Measurements from ENCODE around the gene FHL2. TPM values are rescaled to one million over a fixed set of nuclear protein-coding genes. Genes with fewer than 3 reads are reported as not detected.

The FHL2 gene
- total RNA-seq, 4 donors from 2014 or later, result 93.9 to 150 (median 109) TPM

GRCh38 chr2:105445498-105445897, 46.6 kb upstream of the FHL2 start:
- ATAC-seq, result no peak
- no peaks in the 10 kb centered on the region for H3K36me3 ChIP-seq
- no peaks in the 10 kb centered on the region for H3K9me3 ChIP-seq
- H3K4me3 ChIP-seq, result no peak overlapping the region
- H3K27ac ChIP-seq, result no peak overlapping the region
- TF ChIP-seq EP300 (IDR thresholded peaks at IDR 0.05) (no peak), CTCF (IDR thresholded peaks at IDR 0.05) (no peak), POLR2AphosphoS5 (IDR thresholded peaks at IDR 0.05) (no peak), POLR2A (IDR thresholded peaks at IDR 0.05) (no peak)
- peaks cover 0 to 13% (median 0%) of the 10 kb centered on the region in 3 donors for H3K4me1 ChIP-seq
- WGBS, 2 donors (ENCODE audit: low coverage in 1 of 2), result 83 to 84% methylated on average over 5 of the region's 5 CpGs
- H3K27me3 ChIP-seq, result no peaks in the 10 kb centered on the region

GRCh38 chr2:105443617-105444598, 45.1 kb upstream of the FHL2 start:
- Histone ChIP-seq H3K36me3 (no peaks in the 10 kb centered on the region), H3K4me3 (no peak overlapping the region), H3K27me3 (no peaks in the 10 kb centered on the region), H3K4me1 (peaks cover 0 to 16% (median 0%) of the 10 kb centered on the region in 3 donors), H3K9me3 (no peaks in the 10 kb centered on the region), H3K27ac (no peak overlapping the region)
- no peak for ATAC-seq
- WGBS, 2 donors (ENCODE audit: low coverage in 1 of 2), result 50 to 52% methylated on average over 7 of the region's 10 CpGs
- TF ChIP-seq CTCF (IDR thresholded peaks at IDR 0.05), result peak in 1 of 4 experiments; percentile 48
- TF ChIP-seq EP300 (IDR thresholded peaks at IDR 0.05), result no peak
- TF ChIP-seq POLR2AphosphoS5 (IDR thresholded peaks at IDR 0.05), result peak; percentile 91
- TF ChIP-seq POLR2A (IDR thresholded peaks at IDR 0.05), result no peak

- WGBS, 2 donors (ENCODE audit: low coverage in 1 of 2), result 90 to 100% methylated on average over 1 to 2 of the region's 5 CpGs
- Histone ChIP-seq H3K9me3 (no peaks in the 10 kb centered on the region), H3K27me3 (no peaks in the 10 kb centered on the region), H3K36me3 (no peaks in the 10 kb centered on the region), H3K4me3 (no peak overlapping the region), H3K27ac (no peak overlapping the region), H3K4me1 (peaks cover 0 to 28% (median 0%) of the 10 kb centered on the region in 3 donors)
- ATAC-seq, result no peak
- TF ChIP-seq POLR2A (IDR thresholded peaks at IDR 0.05) (no peak), CTCF (IDR thresholded peaks at IDR 0.05) (no peak), EP300 (IDR thresholded peaks at IDR 0.05) (no peak), POLR2AphosphoS5 (IDR thresholded peaks at IDR 0.05) (no peak)
Measured at GRCh38 chr2:105442721-105443120, 43.9 kb upstream of the FHL2 start.

- Histone ChIP-seq H3K4me3 (no peak overlapping the region), H3K36me3 (no peaks in the 10 kb centered on the region), H3K4me1 (peaks cover 0 to 31% (median 0%) of the 10 kb centered on the region in 3 donors), H3K9me3 (no peaks in the 10 kb centered on the region), H3K27me3 (no peaks in the 10 kb centered on the region), H3K27ac (no peak overlapping the region)
- ATAC-seq, result no peak
- no peak for TF ChIP-seq EP300 (IDR thresholded peaks at IDR 0.05)
- no peak for TF ChIP-seq POLR2A (IDR thresholded peaks at IDR 0.05)
- no peak for TF ChIP-seq CTCF (IDR thresholded peaks at IDR 0.05)
- TF ChIP-seq POLR2AphosphoS5 (IDR thresholded peaks at IDR 0.05), result no peak
- WGBS, 2 donors (ENCODE audit: low coverage in 1 of 2), result 96% methylated on average over 2 of the region's 2 CpGs; no CpG with 5 or more reads in 1 of the 2 donors
Measured at GRCh38 chr2:105442056-105442455, 43.2 kb upstream of the FHL2 start.

Data from gastroesophageal sphincter (tissue), 4 donors.